ENCODE results near the gene CD48. TPM values are rescaled to one million over a fixed set of nuclear protein-coding genes. Genes with fewer than 3 reads are reported as not detected.

CD48 gene
- total RNA-seq, 1 experiment from 2014 or later, result not detected

GRCh38 chr1:160639652-160640051 lies 72.0 kb downstream of the CD48 start:
- H3K4me1 Mint-ChIP-seq (ENCODE audit: low read depth, unreplicated experiment), result peaks cover 8% of the 10 kb centered on the region
- no peak overlapping the region for H3K27ac Mint-ChIP-seq (ENCODE audit: unreplicated experiment)
- no peak overlapping the region for H3K4me3 Mint-ChIP-seq (ENCODE audit: low read depth, unreplicated experiment)
- DNase-seq, result no peak
- no TSS peak for BruUV-seq (replicated peaks)
- no peak for TF ChIP-seq CTCF (IDR thresholded peaks at IDR 0.05; ENCODE audit: unreplicated experiment)
- no peaks in the 10 kb centered on the region for H3K9me3 Mint-ChIP-seq (ENCODE audit: low read depth, unreplicated experiment)
- CTCF ChIA-PET, result no interaction called here
- peaks cover 52% of the 10 kb centered on the region for H3K27me3 Mint-ChIP-seq (ENCODE audit: unreplicated experiment)
- H3K36me3 Mint-ChIP-seq (ENCODE audit: insufficient read depth, unreplicated experiment), result no peaks in the 10 kb centered on the region
- intact Hi-C loops (cut with micrococcal nuclease; ENCODE audit: unreplicated experiment), result no loop called here

- Mint-ChIP-seq H3K36me3 (ENCODE audit: insufficient read depth, unreplicated experiment) (no peaks in the 10 kb centered on the region), H3K27me3 (ENCODE audit: unreplicated experiment) (peaks cover 47% of the 10 kb centered on the region), H3K4me3 (ENCODE audit: low read depth, unreplicated experiment) (no peak overlapping the region), H3K4me1 (ENCODE audit: low read depth, unreplicated experiment) (peaks cover 8% of the 10 kb centered on the region), H3K27ac (ENCODE audit: unreplicated experiment) (no peak overlapping the region), H3K9me3 (ENCODE audit: low read depth, unreplicated experiment) (no peaks in the 10 kb centered on the region)
- no peak for DNase-seq
- TF ChIP-seq CTCF (IDR thresholded peaks at IDR 0.05; ENCODE audit: unreplicated experiment), result no peak
- intact Hi-C loops (cut with micrococcal nuclease; ENCODE audit: unreplicated experiment), result no loop called here
- CTCF ChIA-PET, result no interaction called here
- no TSS peak for BruUV-seq (replicated peaks)
Measured at GRCh38 chr1:160638926-160639325, 72.7 kb downstream of the CD48 start.

- Mint-ChIP-seq H3K27ac (ENCODE audit: unreplicated experiment) (no peak overlapping the region), H3K4me3 (ENCODE audit: low read depth, unreplicated experiment) (no peak overlapping the region), H3K4me1 (ENCODE audit: low read depth, unreplicated experiment) (peaks cover 8% of the 10 kb centered on the region), H3K27me3 (ENCODE audit: unreplicated experiment) (peaks cover 48% of the 10 kb centered on the region), H3K36me3 (ENCODE audit: insufficient read depth, unreplicated experiment) (no peaks in the 10 kb centered on the region), H3K9me3 (ENCODE audit: low read depth, unreplicated experiment) (no peaks in the 10 kb centered on the region)
- no peak for TF ChIP-seq CTCF (IDR thresholded peaks at IDR 0.05; ENCODE audit: unreplicated experiment)
- CTCF ChIA-PET, result no interaction called here
- DNase-seq, result no peak
- intact Hi-C loops (cut with micrococcal nuclease; ENCODE audit: unreplicated experiment), result no loop called here
- no TSS peak for BruUV-seq (replicated peaks)
Measured at GRCh38 chr1:160638540-160638857, 73.1 kb downstream of the CD48 start.

GRCh38 chr1:160637821-160638539 lies 73.6 kb downstream of the CD48 start:
- H3K4me3 Mint-ChIP-seq (ENCODE audit: low read depth, unreplicated experiment), result no peak overlapping the region
- TF ChIP-seq CTCF (IDR thresholded peaks at IDR 0.05; ENCODE audit: unreplicated experiment), result no peak
- peaks cover 8% of the 10 kb centered on the region for H3K4me1 Mint-ChIP-seq (ENCODE audit: low read depth, unreplicated experiment)
- CTCF ChIA-PET, result no interaction called here
- no TSS peak for BruUV-seq (replicated peaks)
- H3K27ac Mint-ChIP-seq (ENCODE audit: unreplicated experiment), result no peak overlapping the region
- no peak for DNase-seq
- intact Hi-C loops (cut with micrococcal nuclease; ENCODE audit: unreplicated experiment), result no loop called here
- no peaks in the 10 kb centered on the region for H3K9me3 Mint-ChIP-seq (ENCODE audit: low read depth, unreplicated experiment)
- H3K27me3 Mint-ChIP-seq (ENCODE audit: unreplicated experiment), result peaks cover 50% of the 10 kb centered on the region
- H3K36me3 Mint-ChIP-seq (ENCODE audit: insufficient read depth, unreplicated experiment), result no peaks in the 10 kb centered on the region
